HG02884 (cell line): ENCODE data around the gene KRTAP5-7.

ENCODE experiments used
- ATAC-seq: cut with Tn5 transposase; IDR thresholded peaks from one replicate; pipeline ENCODE4 v1.9.1; 2021; ENCODE audit warnings: mild to moderate bottlenecking, moderate library complexity; ENCODE audit not compliant: unreplicated experiment

KRTAP5-7 gene

DNA sequence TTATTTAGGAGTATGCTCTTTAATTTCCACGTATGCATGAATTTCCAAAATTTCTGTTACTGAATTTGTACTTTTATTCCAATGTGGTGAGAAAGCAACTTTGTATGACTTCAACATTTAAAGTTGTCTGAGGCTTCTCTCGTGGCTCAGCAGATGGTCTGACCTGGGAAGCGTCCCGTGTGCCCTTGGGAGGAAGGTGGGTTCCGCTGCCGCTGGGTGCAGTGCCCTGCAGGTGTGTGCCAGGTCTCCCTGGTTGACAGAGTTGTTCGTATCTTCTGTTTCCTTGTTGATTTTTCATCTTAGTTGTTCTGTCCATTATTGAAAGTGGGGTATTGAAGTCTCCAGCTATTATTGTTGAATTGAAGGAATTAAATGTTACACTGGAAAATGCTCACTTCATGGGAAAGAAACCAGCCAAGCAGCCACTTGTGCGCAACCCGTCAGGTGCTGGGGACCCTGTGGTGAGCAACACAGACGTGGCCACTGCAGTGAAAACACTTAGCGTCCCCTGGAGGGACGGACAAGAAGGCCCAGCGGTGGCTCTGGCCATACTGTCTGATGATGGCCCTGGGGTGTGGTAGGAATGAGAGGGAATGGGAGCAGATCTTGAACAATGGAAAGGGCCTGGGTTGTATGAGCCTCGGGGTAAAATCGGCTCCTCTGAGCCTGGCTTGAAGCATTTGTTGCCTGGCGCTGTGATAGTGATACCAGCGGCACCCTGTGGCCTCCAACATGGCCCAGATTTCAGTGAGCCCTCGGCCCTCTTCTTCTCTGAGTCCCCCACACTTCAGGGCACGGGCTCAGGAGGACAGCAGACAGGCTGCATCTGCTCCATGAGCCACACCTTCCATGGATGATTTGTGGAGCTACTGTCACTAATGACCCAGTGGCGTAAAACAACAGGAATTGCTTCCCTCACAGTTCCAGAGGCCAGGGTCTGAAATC, 31.5 kb upstream of the KRTAP5-7 start:
- no peak for ATAC-seq

DNA sequence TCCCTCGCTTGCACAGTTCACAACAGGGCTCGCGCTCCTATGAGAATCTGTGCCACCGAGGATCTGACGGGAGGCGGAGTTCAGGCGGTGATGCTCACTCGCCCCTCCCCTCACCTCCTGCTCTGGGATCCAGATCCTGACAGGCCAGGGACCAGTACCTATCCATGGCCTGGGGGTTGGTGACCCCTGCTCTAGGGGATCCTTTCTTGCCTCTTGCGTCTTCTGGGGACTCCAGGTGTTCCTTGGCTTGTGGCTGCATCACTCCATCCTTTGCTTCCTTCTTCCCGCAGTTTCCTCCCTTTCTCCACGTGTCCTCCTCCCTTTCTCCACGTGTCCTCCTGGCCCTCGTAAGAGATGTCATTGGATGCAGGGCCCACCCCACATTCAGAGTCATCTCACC, 30.6 kb upstream of the KRTAP5-7 start:
- ATAC-seq, result no peak

DNA sequence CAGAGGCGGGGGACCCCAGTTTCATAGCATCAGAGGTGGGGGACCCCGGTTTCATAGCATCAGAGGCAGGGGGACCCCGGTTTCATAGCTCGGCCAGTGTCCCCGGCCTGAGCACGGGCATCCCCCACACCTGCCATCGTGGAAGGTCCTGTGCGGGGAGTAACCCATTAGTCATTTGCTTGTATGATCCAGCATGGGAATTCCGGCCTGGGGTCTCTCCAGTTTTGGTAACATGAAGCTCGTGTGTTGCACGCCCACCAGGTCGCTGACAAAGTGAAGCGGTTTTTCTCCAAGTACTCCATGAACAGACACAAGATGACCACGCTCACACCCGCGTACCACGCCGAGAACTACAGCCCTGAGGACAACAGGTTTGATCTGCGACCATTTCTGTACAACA, 29.0 kb upstream of the KRTAP5-7 start:
- ATAC-seq, result no peak

DNA sequence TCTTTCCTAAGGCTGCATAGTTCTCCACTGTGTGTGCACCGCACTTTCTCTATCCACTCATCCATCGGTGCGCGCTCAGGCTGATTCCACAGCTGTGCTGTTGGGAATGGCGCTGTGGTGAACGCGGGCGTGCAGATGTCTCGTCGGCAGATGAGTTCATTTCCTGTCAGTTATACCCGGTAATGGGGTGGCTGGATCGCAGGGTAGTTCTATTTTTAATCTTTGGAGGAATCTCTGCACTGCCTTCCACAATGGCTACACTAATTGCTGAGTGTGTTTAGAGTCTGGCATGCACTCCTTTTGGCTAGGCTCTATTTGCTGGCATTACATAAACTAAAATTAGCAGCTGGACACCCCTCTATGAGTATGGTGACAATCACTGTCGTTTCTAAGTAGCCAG, 27.9 kb upstream of the KRTAP5-7 start:
- ATAC-seq, result no peak

- no peak for ATAC-seq
These were observed 27.5 kb upstream of the KRTAP5-7 start for GRCh38 chr11:71499546-71499945.

DNA sequence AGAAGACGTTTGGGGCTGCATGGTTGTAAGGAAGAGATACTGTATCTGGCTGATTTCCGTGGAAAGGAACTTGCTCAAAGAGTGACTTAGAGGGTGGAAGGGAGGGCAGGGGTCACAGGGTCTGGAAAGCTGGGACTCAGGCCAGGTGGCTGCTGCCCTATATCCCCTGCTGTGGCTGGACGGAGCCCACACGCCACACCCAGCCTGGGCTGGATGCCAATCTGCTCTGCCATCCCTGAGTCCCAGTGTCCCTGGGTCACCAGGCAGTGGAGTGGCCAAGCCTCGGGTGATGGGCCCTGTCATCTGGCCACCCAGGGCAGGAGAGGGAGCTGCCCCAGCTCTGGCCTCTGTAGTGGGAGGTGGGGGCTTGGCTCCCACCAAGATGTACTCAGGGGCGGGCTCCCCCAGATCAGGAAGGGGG, 26.5 kb upstream of the KRTAP5-7 start:
- no peak for ATAC-seq

DNA sequence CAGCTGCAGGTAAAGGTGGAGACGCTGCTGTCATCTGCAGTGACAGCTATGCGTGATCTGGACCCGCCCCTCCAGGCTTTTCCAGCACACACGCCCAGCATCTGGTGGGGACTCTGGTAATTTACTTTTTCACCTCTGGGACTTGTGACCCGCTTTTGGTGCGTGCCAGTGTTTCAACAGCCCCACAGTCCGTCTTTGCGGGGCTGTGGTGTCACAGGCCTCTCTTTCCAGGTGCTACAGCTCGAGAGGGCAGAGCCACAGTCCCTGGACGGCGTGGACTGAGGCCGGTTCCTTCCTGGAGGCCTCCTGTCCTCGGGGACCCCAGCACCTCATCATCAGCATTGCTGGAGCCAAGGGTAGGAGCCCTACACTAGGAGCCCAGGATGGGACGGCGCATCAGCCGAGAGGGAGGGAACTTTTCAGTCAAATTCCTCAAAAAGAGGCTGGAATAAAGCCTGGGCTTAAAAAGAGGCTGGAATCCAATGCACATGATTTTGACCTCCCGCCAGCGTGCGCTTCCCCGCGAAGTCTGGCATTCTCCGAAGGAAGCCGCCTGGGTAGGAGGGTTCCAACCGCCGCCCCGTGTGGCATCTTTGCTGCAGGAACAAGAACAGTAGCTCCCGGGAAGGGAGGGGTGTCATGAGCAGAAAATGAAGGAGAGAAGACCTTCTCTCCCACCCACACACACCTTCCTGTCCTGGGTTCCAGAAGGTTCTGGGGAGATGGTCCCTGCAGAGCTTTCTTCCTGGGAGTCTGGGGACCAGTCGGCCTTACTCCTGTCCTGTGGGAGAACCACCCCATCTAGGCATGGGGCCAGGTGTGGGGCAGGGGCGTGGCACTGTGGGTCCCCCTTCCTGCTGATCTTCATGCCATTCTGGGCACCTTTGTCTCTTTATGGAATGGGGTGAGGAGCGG, 25.7 kb upstream of the KRTAP5-7 start:
- ATAC-seq, result no peak

- ATAC-seq, result no peak
These were observed 25.0 kb upstream of the KRTAP5-7 start for GRCh38 chr11:71502026-71502425.

DNA sequence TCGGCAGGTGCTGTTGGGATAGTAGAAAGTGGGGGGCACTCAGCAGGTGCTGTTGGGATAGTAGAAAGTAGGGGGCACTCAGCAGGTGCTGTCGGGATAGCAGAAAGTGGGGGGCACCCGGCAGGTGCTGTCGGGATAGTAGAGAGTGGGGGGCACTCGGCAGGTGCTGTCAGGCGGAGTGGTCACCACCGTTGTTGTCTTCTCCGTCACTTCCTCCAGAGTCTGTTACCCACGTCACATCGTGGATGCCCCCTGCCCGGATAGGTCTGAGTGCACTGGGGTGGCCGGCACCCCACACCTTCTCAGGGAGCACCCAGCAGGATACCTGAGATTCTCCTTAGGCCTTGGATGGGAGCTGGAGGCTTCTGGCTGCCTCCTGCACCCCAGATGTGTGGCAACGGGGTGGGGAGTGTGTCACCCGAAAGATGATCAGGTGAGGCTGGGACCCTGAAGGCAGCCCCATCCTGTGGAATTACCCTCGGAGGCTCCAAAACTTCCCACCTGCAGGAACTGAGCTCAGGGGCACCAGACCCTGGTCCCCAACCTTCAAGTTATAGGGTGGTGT, 24.1 kb upstream of the KRTAP5-7 start:
- no peak for ATAC-seq

DNA sequence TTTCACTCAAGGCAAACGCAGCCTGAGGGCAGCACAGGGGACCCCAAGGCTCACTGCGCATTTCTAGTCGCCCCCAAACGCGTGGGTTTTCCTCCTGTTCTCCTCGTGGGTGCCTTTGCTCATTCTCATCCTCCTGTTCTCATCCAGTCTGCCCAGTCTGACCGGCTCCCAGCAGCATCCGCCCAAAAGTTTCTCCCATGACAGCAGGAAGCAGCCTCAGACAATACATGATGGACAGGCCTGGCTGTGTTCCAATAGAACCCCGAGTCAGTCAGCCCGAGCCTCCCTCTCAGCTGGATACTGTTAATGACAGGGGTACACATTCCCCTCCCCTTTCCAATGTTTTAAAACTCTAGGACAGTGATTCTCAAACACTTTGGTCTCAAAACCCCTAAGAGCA, 22.5 kb upstream of the KRTAP5-7 start:
- no peak for ATAC-seq

GRCh38 chr11:71505001-71505400, 22.1 kb upstream of the KRTAP5-7 start:
- no peak for ATAC-seq

- ATAC-seq, result no peak
These were observed 21.3 kb upstream of the KRTAP5-7 start for GRCh38 chr11:71505781-71506180.

GRCh38 chr11:71507102-71507501, 20.0 kb upstream of the KRTAP5-7 start:
- no peak for ATAC-seq

- no peak for ATAC-seq
These were observed 8.3 kb upstream of the KRTAP5-7 start for GRCh38 chr11:71518506-71519471.

DNA sequence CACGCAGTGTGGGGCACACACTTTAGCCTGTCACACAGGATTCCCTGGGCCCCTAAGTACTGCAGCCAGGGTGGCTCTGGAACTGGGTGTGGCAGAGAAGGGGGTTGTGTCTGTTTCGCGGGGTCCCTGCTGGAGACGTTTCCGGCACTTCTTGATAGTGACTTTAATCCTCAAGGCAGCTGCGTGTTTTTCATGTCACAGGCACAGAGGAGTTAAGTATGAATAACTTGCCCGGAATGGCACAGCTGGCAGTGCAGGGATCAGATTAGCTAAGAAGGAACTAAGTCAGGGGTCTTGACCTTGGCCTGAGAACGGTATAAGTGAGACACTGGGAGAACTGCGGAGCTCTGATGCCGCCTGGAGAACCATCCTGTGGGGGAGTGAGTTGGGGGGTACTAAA, 7.5 kb upstream of the KRTAP5-7 start:
- ATAC-seq, result no peak

- no peak for ATAC-seq
These were observed 1.7 kb upstream of the KRTAP5-7 start for GRCh38 chr11:71525188-71525937.

DNA sequence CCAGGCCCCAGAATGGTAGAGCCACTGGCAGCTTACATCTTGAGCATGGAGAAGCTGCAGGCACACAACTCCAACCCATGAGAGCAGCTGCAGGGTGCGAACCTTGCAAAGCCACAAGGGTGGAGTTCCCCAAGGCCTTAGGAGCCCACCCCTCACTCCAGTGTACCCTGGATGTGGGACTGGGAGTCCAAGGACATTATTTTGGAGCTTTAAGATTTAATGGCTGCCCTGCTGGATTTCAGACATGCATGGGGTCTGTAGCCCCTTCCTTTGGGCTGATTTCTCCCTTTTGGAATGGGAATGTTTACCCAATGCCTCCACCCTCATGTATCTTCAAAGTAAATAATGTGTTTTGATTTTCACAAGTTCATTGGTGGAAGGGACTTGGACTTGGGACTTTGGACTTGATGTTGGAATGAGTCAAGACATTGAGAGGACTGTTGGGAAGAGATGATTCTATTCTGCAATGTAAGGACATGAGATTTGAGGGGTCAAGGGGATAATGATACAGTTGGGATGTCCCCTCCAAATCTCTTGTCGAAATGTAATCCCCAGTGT, 1.1 kb upstream of the KRTAP5-7 start:
- no peak for ATAC-seq

DNA sequence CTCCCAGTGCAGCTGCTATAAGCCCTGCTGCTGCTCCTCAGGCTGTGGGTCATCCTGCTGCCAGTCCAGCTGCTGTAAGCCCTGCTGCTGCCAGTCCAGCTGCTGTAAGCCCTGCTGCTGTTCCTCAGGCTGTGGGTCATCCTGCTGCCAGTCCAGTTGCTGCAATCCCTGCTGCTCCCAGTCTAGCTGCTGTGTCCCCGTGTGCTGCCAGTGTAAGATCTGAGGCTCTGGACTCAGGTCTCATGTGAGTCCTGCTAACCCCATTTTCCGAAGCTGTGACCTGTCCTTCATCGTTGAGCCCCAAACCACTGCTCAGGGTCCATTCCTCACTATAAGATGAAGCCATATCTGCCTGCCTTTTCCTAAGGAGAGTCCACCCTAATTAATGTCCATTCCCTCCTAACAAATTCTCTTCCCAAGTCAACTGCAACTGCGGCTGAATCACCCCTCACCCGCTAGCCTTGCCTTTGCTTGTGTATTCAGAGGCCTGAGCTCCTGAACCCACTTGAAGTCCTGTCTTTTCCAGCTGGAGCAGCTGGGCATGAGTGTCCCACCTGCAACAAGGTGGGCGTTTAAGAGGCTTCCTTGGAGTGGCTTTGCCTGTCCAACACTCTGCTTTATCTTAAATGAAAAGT, 626 bp downstream of the KRTAP5-7 start:
- no peak for ATAC-seq

DNA sequence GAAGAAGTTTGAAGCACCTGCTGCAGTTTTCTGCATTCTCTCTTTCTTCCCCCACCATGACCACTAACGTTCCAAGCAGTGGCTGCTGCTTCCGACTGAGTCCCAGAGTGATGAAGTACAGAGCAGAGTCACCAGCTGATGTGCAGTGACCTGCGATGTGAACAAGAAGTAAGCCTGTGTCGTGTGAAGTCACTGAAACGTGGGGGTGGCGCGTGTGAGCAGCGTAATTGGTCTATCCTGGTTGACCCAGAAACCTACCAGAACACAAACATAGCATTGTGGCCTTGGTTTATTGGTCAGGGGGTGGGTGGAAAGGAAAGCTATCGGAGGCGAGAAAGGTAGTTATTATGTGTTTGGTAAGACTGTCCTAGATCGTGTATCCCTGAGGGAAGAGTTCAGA, 3.5 kb downstream of the KRTAP5-7 start:
- ATAC-seq, result no peak
